Measurements from ENCODE around the gene GLDC.
"Not testable (repeated sequence)": the region's sequence is repeated elsewhere in the genome, so short reads cannot be mapped to it uniquely, and the experiment has no call there.

The GLDC gene

GRCh38 chr9:6562871-6563430 lies 82.6 kb downstream of the GLDC start:
- DNase-seq: no peak

- DNase-seq: no peak
Measured at GRCh38 chr9:6562201-6562600, 83.3 kb downstream of the GLDC start.

- no peak for DNase-seq
Measured at GRCh38 chr9:6557883-6558616, 87.5 kb downstream of the GLDC start.

GRCh38 chr9:6553866-6554265 lies 91.7 kb downstream of the GLDC start:
- no peak for DNase-seq

GRCh38 chr9:6552498-6553121 lies 92.9 kb downstream of the GLDC start:
- DNase-seq: no peak

GRCh38 chr9:6552033-6552432 lies 93.5 kb downstream of the GLDC start:
- no peak for DNase-seq

GRCh38 chr9:6551136-6551535 lies 94.4 kb downstream of the GLDC start:
- no peak for DNase-seq

GRCh38 chr9:6549106-6549800 lies 96.3 kb downstream of the GLDC start:
- DNase-seq: no peak

- DNase-seq: no peak
Measured at GRCh38 chr9:6545017-6545691, 100.4 kb downstream of the GLDC start.

GRCh38 chr9:6543204-6543603 lies 102.3 kb downstream of the GLDC start:
- DNase-seq: no peak

GRCh38 chr9:6542617-6543016 lies 102.9 kb downstream of the GLDC start:
- DNase-seq: not testable (repeated sequence)

- no peak for DNase-seq
Measured at GRCh38 chr9:6538666-6539071, 106.9 kb downstream of the GLDC start.

GRCh38 chr9:6535594-6535993 lies 109.9 kb downstream of the GLDC start:
- no peak for DNase-seq

- DNase-seq: no peak
Measured at GRCh38 chr9:6525326-6526045, 120.0 kb downstream of the GLDC start.

GRCh38 chr9:6522263-6522662 lies 123.3 kb downstream of the GLDC start:
- no peak for DNase-seq

GRCh38 chr9:6512085-6512657 lies 133.4 kb downstream of the GLDC start:
- DNase-seq: no peak

GRCh38 chr9:6506571-6506970 lies 139.0 kb downstream of the GLDC start:
- no peak for DNase-seq

GRCh38 chr9:6502399-6502798 lies 143.1 kb downstream of the GLDC start:
- DNase-seq: no peak

- DNase-seq: no peak
Measured at GRCh38 chr9:6501526-6502210, 143.9 kb downstream of the GLDC start.

GRCh38 chr9:6498982-6499381 lies 146.5 kb downstream of the GLDC start:
- no peak for DNase-seq

GRCh38 chr9:6495466-6495865 lies 150.1 kb downstream of the GLDC start:
- DNase-seq: no peak

GRCh38 chr9:6490863-6491262 lies 154.7 kb downstream of the GLDC start:
- DNase-seq: no peak
